Activated CD4-positive, alpha-beta T cell treated with anti-CD3 and anti-CD28 coated beads for 4 hours (primary cell): ENCODE results near the gene EHBP1L1.
A peak's percentile ranks its signal among the peaks of the same experiment; 100 is the strongest.
"Not testable (repeated sequence)": the region's sequence is repeated elsewhere in the genome, so short reads cannot be mapped to it uniquely, and the experiment has no call there.

Source experiments
- DNase-seq, 2 donors: peaks; one replicate each; pipeline ENCODE4 v3.0.0-alpha.2; 2020

EHBP1L1 gene

GRCh38 chr11:65619281-65619928 lies 43.6 kb downstream of the EHBP1L1 start:
- no peak for DNase-seq

- no peak for DNase-seq
Measured at GRCh38 chr11:65620666-65621065, 44.8 kb downstream of the EHBP1L1 start.

GRCh38 chr11:65621460-65621859 lies 45.6 kb downstream of the EHBP1L1 start:
- DNase-seq, result no peak

GRCh38 chr11:65622011-65622410 lies 46.2 kb downstream of the EHBP1L1 start:
- DNase-seq, result no peak

- no peak for DNase-seq
Measured at GRCh38 chr11:65623177-65623576, 47.3 kb downstream of the EHBP1L1 start.

GRCh38 chr11:65623852-65624616 lies 48.2 kb downstream of the EHBP1L1 start:
- DNase-seq, result no peak

- no peak for DNase-seq
Measured at GRCh38 chr11:65624931-65625627, 49.2 kb downstream of the EHBP1L1 start.

GRCh38 chr11:65625628-65626342 lies 49.9 kb downstream of the EHBP1L1 start:
- DNase-seq, result peak; percentile 48 to 49

- no peak for DNase-seq
Measured at GRCh38 chr11:65627202-65627601, 51.3 kb downstream of the EHBP1L1 start.

- no peak for DNase-seq
Measured at GRCh38 chr11:65629579-65629978, 53.7 kb downstream of the EHBP1L1 start.

- DNase-seq, result no peak
Measured at GRCh38 chr11:65630215-65630614, 54.4 kb downstream of the EHBP1L1 start.

GRCh38 chr11:65633390-65634108 lies 57.7 kb downstream of the EHBP1L1 start:
- DNase-seq, result no peak

- DNase-seq, result no peak
Measured at GRCh38 chr11:65634109-65634436, 58.2 kb downstream of the EHBP1L1 start.

- DNase-seq, result no peak
Measured at GRCh38 chr11:65634440-65634839, 58.6 kb downstream of the EHBP1L1 start.

- DNase-seq, result no peak
Measured at GRCh38 chr11:65634905-65635731, 59.3 kb downstream of the EHBP1L1 start.

- no peak for DNase-seq
Measured at GRCh38 chr11:65636108-65637031, 60.5 kb downstream of the EHBP1L1 start.

GRCh38 chr11:65637032-65637557 lies 61.2 kb downstream of the EHBP1L1 start:
- no peak for DNase-seq

GRCh38 chr11:65637794-65638419 lies 62.1 kb downstream of the EHBP1L1 start, which contains the start of gene SIPA1:
Gene SIPA1, plus strand, starts transcription at chr11:65638101. Its CDS starts 2,821 bp downstream, at chr11:65640922.
- DNase-seq, result peak; percentile 66 to 70

- DNase-seq, result not testable (repeated sequence)
Measured at GRCh38 chr11:65639228-65639597, 63.4 kb downstream of the EHBP1L1 start.
